Aorta (tissue), 5 donors: Measurements from ENCODE around the gene TENM4. TPM values are rescaled to one million over a fixed set of nuclear protein-coding genes. Genes with fewer than 3 reads are reported as not detected.

ENCODE experiments used
- ATAC-seq: fragments of 200-7000 bp; cut with Tn5 transposase; one replicate; pipeline ENCODE4 v1.9.1; 2022; ENCODE audit warnings: moderate library complexity; ENCODE audit not compliant: low FRiP score
- DNase-seq, 2 donors: peaks; one replicate each; pipeline ENCODE4 v3.0.0-alpha.2; 2020
- H3K27ac ChIP-seq, 2 donors: one replicate each; pipeline ENCODE4 v1.5.1; 2013; ENCODE audit warnings: low read length in 2 of 2, mild to moderate bottlenecking in 2 of 2, moderate library complexity in 2 of 2, control low read depth in 1 of 2, inconsistent platforms in 1 of 2, low read depth in 1 of 2
- H3K27me3 ChIP-seq, 2 donors: one replicate each; pipeline ENCODE4 v1.6.1; 2013; ENCODE audit warnings: control low read depth in 1 of 2, low read length in 1 of 2, mild to moderate bottlenecking in 1 of 2, moderate library complexity in 1 of 2; ENCODE audit not compliant: insufficient read depth in 2 of 2, control insufficient read depth in 1 of 2
- H3K36me3 ChIP-seq, 2 donors: one replicate each; pipeline ENCODE4 v1.6.1; 2013; ENCODE audit warnings: control low read depth in 1 of 2, low read length in 1 of 2, mild to moderate bottlenecking in 1 of 2; ENCODE audit not compliant: insufficient read depth in 2 of 2, control insufficient read depth in 1 of 2
- H3K4me1 ChIP-seq, 2 donors: one replicate each; pipeline ENCODE4 v1.6.1; 2013; ENCODE audit warnings: low read length in 2 of 2, control low read depth in 1 of 2, mild to moderate bottlenecking in 1 of 2, moderate library complexity in 1 of 2; ENCODE audit not compliant: insufficient read depth in 2 of 2, control insufficient read depth in 1 of 2
- H3K4me3 ChIP-seq, 2 donors: one replicate each; pipeline ENCODE4 v1.5.1; 2013; ENCODE audit warnings: low read length in 2 of 2, control low read depth in 1 of 2, mild to moderate bottlenecking in 1 of 2
- H3K9me3 ChIP-seq: one replicate; pipeline ENCODE4 v1.6.1; 2013; ENCODE audit warnings: mild to moderate bottlenecking, low read length; ENCODE audit not compliant: control insufficient read depth
- WGBS, 2 donors: extraction: QIAGEN DNeasy Blood & Tissue Kit; methylation state at CpG; one replicate each; pipeline ENCODE4 v1.1.7; 2013; 5-methylcytosine and 5-hydroxymethylcytosine counted together
- intact Hi-C, 2 donors: fragments of 100-400 bp; cut with DNase I; formaldehyde crosslinking; loops; one replicate each; pipeline versions ENCODE4 v1.14.2 to v1.15.0; 2022
- polyA plus RNA-seq, 2 donors: library from polyadenylated mRNA; stranded (reverse); fragments of 200-250 nt; gene quantifications; one replicate each; pipeline ENCODE4 v1.2.3, GENCODE V29; 2013
- total RNA-seq, 2 donors: library from RNA; stranded (reverse); fragmentation: NEBNext Ultra II Directional; extraction: Animal tissue kit (Norgen Biotek cat#: 25700); gene quantifications; one replicate each; pipeline ENCODE4 v1.2.1, GENCODE V29; 2021
- donor health status: healthy with polysubstance abuse.
- donor health status: Bipolar disorder and iron deficiency.
- donor health status: DM: no; HTN: no; CAD: no.
- donor health status: DM: no; HTN: no; CAD: no.
- donor health status: DM: yes; HTN: yes; CAD: no.

The TENM4 gene
- total and polyA plus RNA-seq, 4 donors, result 0.20 to 9.1 (median 2.5) TPM

DNA sequence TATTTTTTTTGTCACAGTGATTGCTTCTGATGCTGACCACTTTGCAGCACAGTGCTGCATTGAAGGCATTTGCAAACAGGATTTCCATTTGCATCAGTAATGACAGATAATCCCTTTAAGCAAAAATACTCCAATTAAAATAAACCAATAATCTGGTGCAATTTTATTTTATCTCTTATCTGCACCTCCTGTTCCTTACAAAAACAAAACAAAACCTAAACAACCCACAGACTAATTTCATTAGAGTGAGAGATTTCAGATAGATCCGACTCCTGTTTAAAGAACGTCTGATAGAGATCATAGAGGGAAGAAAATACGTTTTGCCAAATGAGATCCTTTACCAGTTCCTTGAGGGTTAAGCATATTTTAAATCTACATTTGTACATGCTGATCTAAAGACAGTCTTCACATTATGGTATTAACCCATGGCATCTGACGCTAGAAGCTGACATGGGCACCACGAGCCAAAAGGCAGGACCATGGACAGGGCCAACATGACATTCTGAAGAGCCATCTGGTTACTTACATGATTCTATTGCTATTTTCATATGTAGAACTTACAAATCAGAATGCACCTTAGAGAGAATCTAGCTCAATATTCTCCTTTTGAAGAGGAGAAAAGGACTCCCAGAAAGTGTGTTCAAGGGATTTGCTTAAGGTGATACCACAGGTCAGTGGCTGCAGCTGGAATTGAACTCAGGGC, 580.0 kb downstream of the TENM4 start:
- peaks cover 0 to 2% of the 10 kb centered on the region in 2 donors for H3K36me3 ChIP-seq
- H3K4me3 ChIP-seq, result no peak overlapping the region
- ATAC-seq (no peak), DNase-seq (no peak)
- no peaks in the 10 kb centered on the region for H3K27me3 ChIP-seq
- H3K9me3 ChIP-seq, result no peaks in the 10 kb centered on the region
- H3K27ac ChIP-seq, result no peak overlapping the region
- intact Hi-C loops, result no loop called here
- WGBS, 2 donors, result 50 to 54% methylated on average over 5 of the region's 5 CpGs
- H3K4me1 ChIP-seq, result no peaks in the 10 kb centered on the region

DNA sequence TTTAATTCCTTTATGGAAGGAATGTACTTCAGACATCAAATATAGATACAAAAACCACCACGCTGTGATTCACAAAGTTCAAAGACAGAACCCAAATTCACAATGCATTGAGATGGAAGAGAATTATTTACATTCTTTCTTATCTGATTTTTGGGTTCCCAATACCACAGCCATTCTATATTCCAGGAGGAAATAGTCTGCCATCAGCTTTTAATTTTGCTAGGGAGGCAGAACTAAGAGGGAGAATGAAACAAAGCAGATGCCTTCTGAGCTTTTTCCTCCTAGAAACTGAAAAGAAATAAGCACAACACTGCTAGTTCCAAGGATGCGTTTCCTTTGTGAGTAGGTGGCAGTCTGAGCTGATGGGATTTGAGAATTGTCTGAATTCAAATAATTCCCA, 583.1 kb downstream of the TENM4 start:
- DNase-seq, result no peak
- WGBS, 2 donors, result 48 to 49% methylated on average over 2 of the region's 2 CpGs
- H3K9me3 ChIP-seq, result no peaks in the 10 kb centered on the region
- no peaks in the 10 kb centered on the region for H3K4me1 ChIP-seq
- H3K4me3 ChIP-seq, result no peak overlapping the region
- ATAC-seq, result no peak
- intact Hi-C loops, result no loop called here
- no peaks in the 10 kb centered on the region for H3K27me3 ChIP-seq
- peaks cover 0 to 2% of the 10 kb centered on the region in 2 donors for H3K36me3 ChIP-seq
- H3K27ac ChIP-seq, result no peak overlapping the region

DNA sequence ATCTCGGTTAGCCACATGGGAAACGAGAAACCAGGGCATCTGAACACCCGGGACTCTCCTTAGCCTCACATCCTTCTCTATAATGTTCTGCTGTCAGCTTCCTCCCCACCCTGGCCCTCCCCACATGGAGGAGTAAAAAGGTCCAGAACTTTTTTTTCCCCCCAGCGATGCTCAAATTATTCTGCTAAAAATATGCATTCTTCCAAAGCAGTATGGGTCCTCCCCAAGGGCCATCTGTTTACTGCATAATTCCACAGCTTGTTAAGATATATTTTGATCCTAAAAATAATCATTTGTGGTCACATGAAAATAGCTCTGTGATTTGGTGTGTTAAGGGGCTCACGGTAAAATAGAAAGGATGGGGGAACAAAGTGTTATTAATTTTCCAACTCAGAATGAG, 584.6 kb downstream of the TENM4 start:
- 70 to 73% methylated on average over 5 of the region's 5 CpGs for WGBS, 2 donors
- Histone ChIP-seq H3K27me3 (no peaks in the 10 kb centered on the region), H3K27ac (no peak overlapping the region), H3K36me3 (peaks cover 0 to 2% of the 10 kb centered on the region in 2 donors), H3K4me3 (no peak overlapping the region), H3K4me1 (no peaks in the 10 kb centered on the region), H3K9me3 (no peaks in the 10 kb centered on the region)
- no peak for ATAC-seq
- intact Hi-C loops, result no loop called here
- no peak for DNase-seq

DNA sequence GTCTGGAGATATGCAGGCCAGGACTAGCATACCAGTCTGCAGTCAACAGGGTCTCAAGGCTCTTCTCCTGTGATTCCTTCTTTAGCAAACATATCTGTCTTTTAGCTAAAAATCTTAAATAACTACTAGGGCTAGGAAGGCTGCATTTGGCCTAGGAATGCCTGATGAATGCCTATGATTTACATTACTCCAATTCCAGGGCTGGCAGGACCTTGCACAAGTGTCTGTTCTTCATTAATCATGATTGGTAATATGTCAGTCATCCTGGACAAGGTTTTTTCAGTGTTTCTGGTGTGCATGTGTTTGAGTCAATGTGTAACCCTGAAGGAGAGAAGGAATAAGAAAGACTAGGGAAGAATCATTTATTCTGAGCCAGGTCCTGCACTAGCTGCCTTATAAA, 585.7 kb downstream of the TENM4 start:
- ATAC-seq (no peak), DNase-seq (no peak)

DNA sequence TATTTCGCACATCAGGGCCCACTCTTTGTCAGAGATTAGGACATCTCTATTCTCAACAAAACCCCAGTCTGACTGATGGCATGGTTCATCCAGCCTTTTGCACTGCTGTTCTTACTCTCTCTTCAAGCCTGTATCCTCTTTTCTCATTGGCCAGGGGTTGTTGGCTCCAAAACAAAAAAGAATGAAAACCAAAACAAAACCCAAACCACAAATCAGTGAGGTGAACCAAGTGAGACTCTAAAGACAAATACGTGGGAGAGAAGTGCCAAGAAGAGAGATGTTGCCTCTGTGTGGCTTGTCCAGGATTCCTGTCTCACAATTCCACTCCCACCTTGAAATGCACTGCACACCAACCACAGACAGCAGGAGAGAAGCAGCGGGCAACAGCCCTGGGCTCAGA, 587.3 kb downstream of the TENM4 start:
- no peak overlapping the region for H3K27ac ChIP-seq
- WGBS, 2 donors, result 95% methylated on average over 3 of the region's 3 CpGs
- no peak for DNase-seq
- peaks cover 0 to 2% of the 10 kb centered on the region in 2 donors for H3K36me3 ChIP-seq
- H3K4me3 ChIP-seq, result no peak overlapping the region
- ATAC-seq, result no peak
- no peaks in the 10 kb centered on the region for H3K9me3 ChIP-seq
- H3K4me1 ChIP-seq, result no peaks in the 10 kb centered on the region
- H3K27me3 ChIP-seq, result no peaks in the 10 kb centered on the region
- intact Hi-C loops, result no loop called here

More for the DNA sequence above, 585.7 kb downstream of the TENM4 start:
- intact Hi-C loops, result no loop called here
- H3K4me1 ChIP-seq, result no peaks in the 10 kb centered on the region
- H3K27ac ChIP-seq, result no peak overlapping the region
- H3K36me3 ChIP-seq, result peaks cover 0 to 2% of the 10 kb centered on the region in 2 donors
- no peaks in the 10 kb centered on the region for H3K27me3 ChIP-seq
- no peak overlapping the region for H3K4me3 ChIP-seq
- H3K9me3 ChIP-seq, result no peaks in the 10 kb centered on the region

DNA sequence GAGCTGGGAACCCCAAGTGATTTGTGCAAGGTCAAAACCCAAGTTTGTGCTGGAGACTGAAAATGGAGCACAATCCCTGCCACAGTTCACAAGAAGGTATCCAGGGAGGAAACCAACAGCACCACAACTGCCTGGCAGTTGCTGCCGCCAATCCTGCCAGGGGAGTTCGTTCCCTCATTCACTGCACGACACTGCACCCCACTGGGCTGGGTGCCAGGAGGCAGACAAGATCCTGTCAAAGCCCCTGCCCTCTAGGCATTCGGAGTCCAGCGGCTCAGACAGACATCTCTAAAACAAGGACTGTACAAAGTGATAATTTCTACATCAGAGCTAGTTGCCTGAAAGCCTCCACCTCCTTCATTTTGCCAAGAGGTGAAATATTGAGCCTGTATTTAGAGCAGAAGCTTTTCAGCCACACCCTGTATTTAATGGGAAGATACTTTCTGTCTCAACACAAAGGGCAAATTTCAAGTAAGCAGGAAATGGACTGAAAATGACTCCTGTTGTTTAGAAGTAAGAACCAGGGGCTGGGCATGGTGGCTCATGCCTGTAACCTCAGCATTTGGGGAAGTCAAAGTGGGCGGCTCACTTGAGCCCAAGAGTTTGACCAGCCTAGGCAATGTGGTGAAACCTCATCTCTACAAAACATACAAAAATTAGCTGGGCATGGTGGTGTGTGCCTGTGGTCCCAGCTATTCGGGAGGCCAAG, 588.8 kb downstream of the TENM4 start:
- DNase-seq, result peak in 1 of 2 donors; percentile 57
- H3K4me1 ChIP-seq, result no peaks in the 10 kb centered on the region
- 86 to 88% methylated on average over 7 of the region's 7 CpGs for WGBS, 2 donors
- no peaks in the 10 kb centered on the region for H3K27me3 ChIP-seq
- intact Hi-C loops, result no loop called here
- H3K36me3 ChIP-seq, result peaks cover 0 to 2% of the 10 kb centered on the region in 2 donors
- no peaks in the 10 kb centered on the region for H3K9me3 ChIP-seq
- ATAC-seq, result no peak
- H3K27ac ChIP-seq, result no peak overlapping the region
- H3K4me3 ChIP-seq, result no peak overlapping the region

DNA sequence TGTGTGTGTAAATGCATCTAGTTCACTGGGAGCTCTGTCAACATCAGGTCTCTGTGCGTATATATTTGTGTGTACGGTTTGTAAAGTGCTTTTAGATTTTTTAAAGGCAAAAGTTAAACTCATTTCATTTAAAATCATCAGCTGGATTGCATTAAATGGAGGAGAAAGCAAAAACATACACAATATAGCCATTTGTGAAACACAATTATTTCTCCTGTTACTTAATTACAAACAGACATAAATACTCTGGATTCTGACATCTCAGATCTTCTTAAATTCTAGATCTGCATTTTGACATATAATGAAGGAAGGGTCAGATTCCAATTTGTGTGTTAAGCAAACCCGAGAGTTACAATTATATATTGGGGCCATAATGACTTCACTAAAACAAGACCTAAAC, 590.8 kb downstream of the TENM4 start:
- WGBS, 2 donors, result 88 to 94% methylated on average over 3 of the region's 3 CpGs
- H3K27ac ChIP-seq, result no peak overlapping the region
- H3K4me1 ChIP-seq, result peaks cover 0 to 3% of the 10 kb centered on the region in 2 donors
- ATAC-seq (no peak), DNase-seq (no peak)
- H3K36me3 ChIP-seq, result no peaks in the 10 kb centered on the region
- no peaks in the 10 kb centered on the region for H3K27me3 ChIP-seq
- H3K9me3 ChIP-seq, result no peaks in the 10 kb centered on the region
- intact Hi-C loops, result no loop called here
- no peak overlapping the region for H3K4me3 ChIP-seq

DNA sequence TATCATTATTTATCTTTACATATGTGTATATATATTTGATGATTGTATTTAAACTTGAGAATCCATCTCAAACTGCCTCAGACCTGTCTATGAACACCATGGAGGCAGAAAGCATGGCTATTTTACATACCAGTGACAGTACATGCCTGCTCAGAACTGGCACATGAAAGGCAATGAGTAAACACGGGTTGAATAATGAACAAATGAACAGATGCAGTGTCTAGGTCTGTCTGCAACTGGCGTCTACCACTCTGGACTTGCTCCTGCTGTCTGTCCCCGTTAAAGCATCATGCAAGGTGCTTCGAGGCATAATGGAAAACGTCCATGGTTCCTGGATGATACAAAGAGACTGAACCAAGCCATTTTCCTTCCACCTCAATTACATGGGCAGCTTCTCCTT, 594.6 kb downstream of the TENM4 start:
- WGBS, 2 donors, result 75 to 80% methylated on average over 5 of the region's 5 CpGs
- no peak for ATAC-seq
- intact Hi-C loops, result no loop called here

DNA sequence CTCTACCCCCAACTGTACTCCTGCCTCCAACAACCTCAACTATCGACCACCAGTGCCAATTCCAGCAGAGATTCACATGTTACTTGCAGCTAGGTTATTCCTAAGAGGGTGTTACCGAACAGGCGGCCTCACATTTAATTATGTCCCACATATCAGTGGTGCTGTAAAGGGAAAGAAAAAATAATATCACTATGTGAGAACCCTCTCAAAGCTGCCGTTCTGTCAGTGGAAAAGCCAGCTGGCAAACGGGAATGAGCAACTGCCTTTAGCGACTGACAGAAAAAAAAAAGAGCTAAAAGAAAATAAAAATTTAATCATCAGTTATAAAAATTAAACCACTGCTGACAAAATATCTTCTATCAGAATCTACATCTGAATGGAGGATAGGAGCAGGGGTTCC, 595.3 kb downstream of the TENM4 start:
- Histone ChIP-seq H3K27ac (no peak overlapping the region), H3K36me3 (no peaks in the 10 kb centered on the region), H3K4me3 (no peak overlapping the region), H3K9me3 (no peaks in the 10 kb centered on the region), H3K4me1 (peaks cover 0 to 3% of the 10 kb centered on the region in 2 donors), H3K27me3 (no peaks in the 10 kb centered on the region)
- intact Hi-C loops, result no loop called here
- whole genome bisulfite sequencing, 2 donors, result 18 to 26% methylated on average over 6 of the region's 6 CpGs
- no peak for ATAC-seq
- no peak for DNase-seq

More for the DNA sequence above, 594.6 kb downstream of the TENM4 start:
- H3K4me1 ChIP-seq, result peaks cover 0 to 3% of the 10 kb centered on the region in 2 donors
- H3K9me3 ChIP-seq, result no peaks in the 10 kb centered on the region
- no peaks in the 10 kb centered on the region for H3K27me3 ChIP-seq
- no peak for DNase-seq
- H3K27ac ChIP-seq, result no peak overlapping the region
- H3K4me3 ChIP-seq, result no peak overlapping the region
- no peaks in the 10 kb centered on the region for H3K36me3 ChIP-seq
